PFSK-1 (cell line): ENCODE data around the gene SPATA9.

Source experiments
- POLR2AphosphoS5 ChIP-seq: IDR thresholded peaks from 2 replicates; pipeline ENCODE4 v1.6.1; 2012; ENCODE audit warnings: low read depth, mild to moderate bottlenecking, control low read depth, low read length, moderate library complexity
- REST ChIP-seq, 2 experiments: IDR thresholded peaks; 2 replicates each; pipeline versions ENCODE4 v1.6.1 to v1.8.0; 2011 to 2012; ENCODE audit warnings: low read depth in 2 of 2, low read length in 2 of 2, control low read depth in 1 of 2, inconsistent platforms in 1 of 2, mild to moderate bottlenecking in 1 of 2, moderate library complexity in 1 of 2; ENCODE audit not compliant: insufficient read depth in 1 of 2
- TAF1 ChIP-seq: IDR thresholded peaks from 2 replicates; pipeline ENCODE4 v1.6.1; 2012; ENCODE audit warnings: low read length, control low read depth, borderline replicate concordance; ENCODE audit not compliant: insufficient read depth

GRCh38 chr5:95726811-95727763 is 44.3 kb upstream of the SPATA9 start:
- TF ChIP-seq TAF1 (no peak), POLR2AphosphoS5 (no peak), REST (IDR thresholded peaks at IDR 0.05; ENCODE audit: insufficient read depth in 1 of 2, low read depth in 2 of 2, low read length in 2 of 2) (no peak)
